Stimulated activated CD8-positive, alpha-beta memory T cell treated with anti-CD3 and anti-CD28 coated beads, Interleukin-4, amount 100 ng/mL, for 4 hours (primary cell): ENCODE data around the gene PODN.

Source experiments
- DNase-seq, 2 donors: peaks; one replicate each; pipeline ENCODE4 v3.0.0-alpha.2; 2020; ENCODE audit warnings: low read depth in 2 of 2, low spot score in 1 of 2

Gene PODN

GRCh38 chr1:53061859-53062707 lies at the start of gene PODN:
Gene PODN (plus strand): TSS chr1:53062213. CDS start chr1:53069856, 7,643 bp downstream.
- DNase-seq = no peak

- DNase-seq = peak; percentile 44
Observed at GRCh38 chr1:53014791-53015507, 47.1 kb upstream of the PODN start.

GRCh38 chr1:53015508-53015860 lies 46.5 kb upstream of the PODN start:
- DNase-seq = no peak

GRCh38 chr1:53016705-53017104 lies 45.3 kb upstream of the PODN start:
- DNase-seq = no peak

GRCh38 chr1:53020588-53020987 lies 41.4 kb upstream of the PODN start:
- DNase-seq = no peak

GRCh38 chr1:53022179-53022578 lies 39.8 kb upstream of the PODN start:
- DNase-seq = no peak

GRCh38 chr1:53023546-53023945 lies 38.5 kb upstream of the PODN start:
- DNase-seq = no peak

GRCh38 chr1:53024117-53024516 lies 37.9 kb upstream of the PODN start:
- no peak for DNase-seq

GRCh38 chr1:53025034-53025768 lies 36.8 kb upstream of the PODN start:
- DNase-seq = no peak

- DNase-seq = no peak
Observed at GRCh38 chr1:53025769-53026112, 36.3 kb upstream of the PODN start.

GRCh38 chr1:53026254-53026653 lies 35.8 kb upstream of the PODN start:
- no peak for DNase-seq

GRCh38 chr1:53031732-53032131 lies 30.3 kb upstream of the PODN start:
- DNase-seq = no peak

GRCh38 chr1:53037159-53037558 lies 24.9 kb upstream of the PODN start:
- no peak for DNase-seq

- no peak for DNase-seq
Observed at GRCh38 chr1:53038566-53038965, 23.4 kb upstream of the PODN start.

GRCh38 chr1:53043271-53043670 lies 18.7 kb upstream of the PODN start:
- no peak for DNase-seq

GRCh38 chr1:53044926-53045325 lies 17.1 kb upstream of the PODN start:
- no peak for DNase-seq

- no peak for DNase-seq
Observed at GRCh38 chr1:53046930-53047329, 15.1 kb upstream of the PODN start.

- no peak for DNase-seq
Observed at GRCh38 chr1:53047737-53048736, 14.0 kb upstream of the PODN start.

- no peak for DNase-seq
Observed at GRCh38 chr1:53048960-53049573, 12.9 kb upstream of the PODN start.

- no peak for DNase-seq
Observed at GRCh38 chr1:53049574-53049967, 12.4 kb upstream of the PODN start.
